ENCODE results near the gene GALNT2.

DNA sequence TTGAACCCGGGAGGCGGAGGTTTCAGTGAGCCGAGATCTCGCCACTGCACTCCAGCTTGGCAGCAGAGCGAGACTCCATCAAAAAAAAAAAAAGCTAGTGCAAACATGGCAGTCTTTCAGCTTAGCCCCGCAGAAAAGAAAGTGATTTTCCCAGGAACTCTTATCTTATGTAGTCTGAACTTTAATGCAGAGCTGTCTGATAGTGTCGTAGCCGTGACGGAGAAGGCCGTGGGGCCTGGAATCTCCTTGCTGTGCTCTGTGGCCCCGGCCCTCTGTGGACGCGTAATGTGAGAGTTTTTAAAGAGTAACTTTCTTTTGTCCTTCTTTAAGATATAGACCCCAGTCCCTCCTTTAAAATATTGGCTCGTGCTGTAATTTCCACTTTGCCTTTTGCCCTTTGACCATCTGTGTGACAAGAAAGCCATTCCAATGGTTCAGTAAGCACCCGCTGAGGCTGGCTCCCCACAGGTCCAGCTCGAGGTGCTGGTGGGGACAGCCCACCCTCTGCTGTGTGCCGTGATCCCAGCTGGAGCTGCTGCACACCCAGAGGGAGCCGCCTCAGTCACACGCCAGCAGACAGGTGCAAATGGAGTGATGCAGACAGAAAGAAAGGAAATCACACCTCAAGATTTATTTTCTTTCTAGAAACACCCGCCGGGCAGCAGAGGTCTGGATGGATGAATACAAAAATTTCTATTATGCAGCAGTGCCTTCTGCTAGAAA, 195.1 kb downstream of the GALNT2 start:
- no peak for TF ChIP-seq POLR2A (IDR thresholded peaks at IDR 0.05; ENCODE audit: low read length)
- TF ChIP-seq GATA1 (IDR thresholded peaks at IDR 0.05; ENCODE audit: low read depth, low read length), result no peak
